Thoracic aorta (tissue), 2 donors: Measurements from ENCODE around the gene LRP1B. TPM values are rescaled to one million over a fixed set of nuclear protein-coding genes. Genes with fewer than 3 reads are reported as not detected.

Experiments
- ATAC-seq: fragments of 150-250 bp; one replicate; pipeline ENCODE4 v1.8.0; 2017; ENCODE audit warnings: low read depth; ENCODE audit not compliant: insufficient number of reproducible peaks, low FRiP score
- DNase-seq: peaks from one replicate; pipeline ENCODE4 v3.0.0-alpha.2; 2020; ENCODE audit warnings: low spot score
- H3K27ac ChIP-seq, 2 donors: fragments of 200-600 bp; sonication (generic); 1 replicate in 1 of 2; 2 replicates in 1 of 2; pipeline ENCODE4 v1.5.1; 2016; ENCODE audit warnings: mild to moderate bottlenecking in 2 of 2, moderate library complexity in 2 of 2
- H3K27me3 ChIP-seq: fragments of 200-600 bp; sonication (generic); replicated peaks from 2 replicates; pipeline ENCODE4 v1.6.0; 2016; ENCODE audit warnings: mild to moderate bottlenecking; ENCODE audit not compliant: insufficient read depth
- H3K36me3 ChIP-seq: fragments of 200-600 bp; sonication (generic); one replicate; pipeline ENCODE4 v1.5.1; 2016
- H3K4me1 ChIP-seq, 2 donors: fragments of 200-600 bp; sonication (generic); 1 replicate in 1 of 2; 2 replicates in 1 of 2; pipeline versions ENCODE4 v1.5.1 to v1.6.0; 2016; ENCODE audit warnings: low read depth in 2 of 2, mild to moderate bottlenecking in 1 of 2; ENCODE audit not compliant: control insufficient read depth in 1 of 2
- H3K4me3 ChIP-seq: fragments of 200-600 bp; sonication (generic); 2 replicates; pipeline ENCODE4 v1.5.1; 2016; ENCODE audit warnings: mild to moderate bottlenecking
- H3K9me3 ChIP-seq: fragments of 200-600 bp; sonication (generic); 2 replicates; pipeline ENCODE4 v1.5.1; 2016
- CTCF ChIP-seq: fragments of 200-600 bp; sonication (generic); IDR thresholded peaks from one replicate; pipeline ENCODE4 v1.5.1; 2019; ENCODE audit warnings: antibody characterized with exemption
- total RNA-seq, 2 donors: library from RNA; depleted of rRNA; stranded (reverse); fragments of >200 nt; gene quantifications; one replicate each; pipeline versions ENCODE4 v1.1.0 to v1.2.3, GENCODE V29; 2016

LRP1B gene
- total RNA-seq, 2 donors from 2014 or later = 0.27 to 0.28 TPM

GRCh38 chr2:141455211-141455826, 675.5 kb downstream of the LRP1B start:
- no peaks in the 10 kb centered on the region for H3K27me3 ChIP-seq
- TF ChIP-seq CTCF = no peak
- no peak overlapping the region for H3K27ac ChIP-seq
- H3K36me3 ChIP-seq = no peaks in the 10 kb centered on the region
- no peaks in the 10 kb centered on the region for H3K9me3 ChIP-seq
- no peak for ATAC-seq
- H3K4me1 ChIP-seq = no peaks in the 10 kb centered on the region
- DNase-seq = no peak
- H3K4me3 ChIP-seq = no peak overlapping the region

- no peaks in the 10 kb centered on the region for H3K4me1 ChIP-seq
- H3K27ac ChIP-seq = no peak overlapping the region
- no peaks in the 10 kb centered on the region for H3K27me3 ChIP-seq
- no peak for TF ChIP-seq CTCF
- ATAC-seq = no peak
- no peaks in the 10 kb centered on the region for H3K9me3 ChIP-seq
- H3K36me3 ChIP-seq = no peaks in the 10 kb centered on the region
- no peak overlapping the region for H3K4me3 ChIP-seq
- no peak for DNase-seq
Measured at GRCh38 chr2:141440072-141440635, 690.7 kb downstream of the LRP1B start.

- no peak for TF ChIP-seq CTCF
Measured at GRCh38 chr2:141439524-141439923, 691.3 kb downstream of the LRP1B start.

GRCh38 chr2:141438536-141438935, 692.3 kb downstream of the LRP1B start:
- Histone ChIP-seq H3K36me3 (no peaks in the 10 kb centered on the region), H3K4me1 (no peaks in the 10 kb centered on the region), H3K27me3 (no peaks in the 10 kb centered on the region), H3K4me3 (no peak overlapping the region), H3K27ac (no peak overlapping the region), H3K9me3 (no peaks in the 10 kb centered on the region)
- TF ChIP-seq CTCF = no peak
- no peak for ATAC-seq
- DNase-seq = no peak

More at GRCh38 chr2:141439524-141439923, 691.3 kb downstream of the LRP1B start:
- ATAC-seq (no peak), DNase-seq (no peak)
- no peaks in the 10 kb centered on the region for H3K4me1 ChIP-seq
- no peaks in the 10 kb centered on the region for H3K36me3 ChIP-seq
- no peaks in the 10 kb centered on the region for H3K27me3 ChIP-seq
- H3K27ac ChIP-seq = no peak overlapping the region
- H3K9me3 ChIP-seq = no peaks in the 10 kb centered on the region
- no peak overlapping the region for H3K4me3 ChIP-seq

GRCh38 chr2:141437521-141437920, 693.3 kb downstream of the LRP1B start:
- H3K4me1 ChIP-seq = no peaks in the 10 kb centered on the region
- ATAC-seq (no peak), DNase-seq (no peak)
- H3K4me3 ChIP-seq = no peak overlapping the region
- no peaks in the 10 kb centered on the region for H3K27me3 ChIP-seq
- H3K36me3 ChIP-seq = no peaks in the 10 kb centered on the region
- no peak overlapping the region for H3K27ac ChIP-seq
- H3K9me3 ChIP-seq = no peaks in the 10 kb centered on the region
- TF ChIP-seq CTCF = no peak
